Hepatocyte (in vitro differentiated cells): ENCODE results near the gene PAF1.

Experiments
- CTCF ChIP-seq: fragments of 200-600 bp; sonication (generic); IDR thresholded peaks from 2 replicates; pipeline ENCODE4 v1.5.1; 2016; ENCODE audit warnings: antibody characterized with exemption, mild to moderate bottlenecking; ENCODE audit not compliant: poor library complexity
- EZH2 ChIP-seq: fragments of 200-600 bp; sonication (generic); IDR thresholded peaks from 2 replicates; pipeline ENCODE4 v1.6.1; 2016; ENCODE audit warnings: antibody characterized with exemption, mild to moderate bottlenecking, borderline replicate concordance

DNA sequence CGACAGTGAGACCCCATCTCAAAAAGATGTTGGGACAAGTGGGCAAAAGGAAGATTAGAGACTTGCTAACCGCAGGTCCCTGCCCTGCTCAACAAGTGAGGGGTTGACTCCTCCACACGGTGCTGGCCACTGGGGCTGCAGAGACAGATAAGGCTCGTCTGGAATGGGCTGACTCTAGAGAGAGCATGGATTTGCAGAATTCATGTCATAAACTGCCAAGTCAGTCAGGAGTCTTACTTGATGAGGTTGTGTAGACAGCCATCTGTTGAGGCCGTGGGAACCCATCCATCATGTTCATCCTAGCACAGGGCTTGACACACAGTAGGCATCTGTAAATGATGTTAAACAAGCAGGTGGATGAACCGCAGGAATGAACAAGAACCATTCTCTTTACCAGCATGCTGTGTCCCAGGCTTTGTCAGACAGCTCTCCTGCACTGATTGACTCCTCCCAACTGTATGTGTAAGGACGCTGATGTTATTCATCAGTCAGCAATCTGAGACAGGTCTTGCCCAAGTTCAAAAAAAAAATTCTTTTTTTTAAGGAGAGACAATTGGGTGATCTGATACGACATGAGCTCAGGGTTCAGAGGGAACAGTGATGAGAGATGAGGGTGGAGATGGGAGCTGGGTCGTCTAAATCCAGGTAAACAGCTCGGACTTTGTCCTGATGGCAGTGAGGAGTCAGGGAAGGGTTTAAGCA lies 8.8 kb downstream of the PAF1 start:
- TF ChIP-seq CTCF (no peak), EZH2 (no peak)
